Right cardiac atrium (tissue), 5 donors: ENCODE measurements around the gene NKAIN2. TPM values are rescaled to one million over a fixed set of nuclear protein-coding genes. Genes with fewer than 3 reads are reported as not detected.

Experiments
- ATAC-seq, 2 donors: fragments of 200-7000 bp; cut with Tn5 transposase; one replicate each; pipeline versions ENCODE4 v1.8.0 to v1.9.1; 2020; ENCODE audit warnings: moderate library complexity in 2 of 2, mild to moderate bottlenecking in 1 of 2
- DNase-seq, 3 donors: peaks; one replicate each; pipeline ENCODE4 v3.0.0-alpha.2; 2020
- H3K27ac ChIP-seq: one replicate; pipeline ENCODE4 v1.5.1; 2013; ENCODE audit warnings: mild to moderate bottlenecking, low read length, control low read depth, moderate library complexity
- H3K27me3 ChIP-seq: one replicate; pipeline ENCODE4 v1.6.1; 2013; ENCODE audit not compliant: control insufficient read depth, insufficient read depth
- H3K4me1 ChIP-seq: one replicate; pipeline ENCODE4 v1.6.1; 2013; ENCODE audit warnings: low read length; ENCODE audit not compliant: control insufficient read depth, insufficient read depth
- H3K4me3 ChIP-seq: one replicate; pipeline ENCODE4 v1.5.1; 2013; ENCODE audit warnings: low read length, control low read depth
- H3K9me3 ChIP-seq: one replicate; pipeline ENCODE4 v1.6.1; 2013; ENCODE audit warnings: low read length; ENCODE audit not compliant: control insufficient read depth
- WGBS: extraction: QIAGEN DNeasy Blood & Tissue Kit; methylation state at CpG from one replicate; pipeline ENCODE4 v1.1.7; 2013; 5-methylcytosine and 5-hydroxymethylcytosine counted together
- intact Hi-C, 4 donors: fragments of 100-400 bp; cut with DNase I; formaldehyde crosslinking; loops; one replicate each; pipeline versions ENCODE4 v1.11.0 to v1.14.0; 2022 to 2023
- polyA plus RNA-seq: library from polyadenylated mRNA; stranded (reverse); fragments of 200-250 nt; gene quantifications from one replicate; pipeline ENCODE4 v1.2.3, GENCODE V29; 2013
- total RNA-seq, 4 donors: library from RNA; stranded (reverse); fragmentation: NEBNext Ultra II Directional; extraction: Animal tissue kit (Norgen Biotek cat#: 25700); gene quantifications; one replicate each; pipeline ENCODE4 v1.2.1, GENCODE V29; 2021
- donor health status: healthy with polysubstance abuse.
- donor health status: DM: no; HTN: yes; CAD: no.
- donor health status: DM: no; HTN: no; CAD: no.
- donor health status: DM: no; HTN: yes; CAD: no; lungs with severe emphysema.
- donor health status: DM: yes; HTN: yes; CAD: no.

The NKAIN2 gene
- total and polyA plus RNA-seq, 5 donors, result 1.3 to 2.7 (median 1.5) TPM

DNA sequence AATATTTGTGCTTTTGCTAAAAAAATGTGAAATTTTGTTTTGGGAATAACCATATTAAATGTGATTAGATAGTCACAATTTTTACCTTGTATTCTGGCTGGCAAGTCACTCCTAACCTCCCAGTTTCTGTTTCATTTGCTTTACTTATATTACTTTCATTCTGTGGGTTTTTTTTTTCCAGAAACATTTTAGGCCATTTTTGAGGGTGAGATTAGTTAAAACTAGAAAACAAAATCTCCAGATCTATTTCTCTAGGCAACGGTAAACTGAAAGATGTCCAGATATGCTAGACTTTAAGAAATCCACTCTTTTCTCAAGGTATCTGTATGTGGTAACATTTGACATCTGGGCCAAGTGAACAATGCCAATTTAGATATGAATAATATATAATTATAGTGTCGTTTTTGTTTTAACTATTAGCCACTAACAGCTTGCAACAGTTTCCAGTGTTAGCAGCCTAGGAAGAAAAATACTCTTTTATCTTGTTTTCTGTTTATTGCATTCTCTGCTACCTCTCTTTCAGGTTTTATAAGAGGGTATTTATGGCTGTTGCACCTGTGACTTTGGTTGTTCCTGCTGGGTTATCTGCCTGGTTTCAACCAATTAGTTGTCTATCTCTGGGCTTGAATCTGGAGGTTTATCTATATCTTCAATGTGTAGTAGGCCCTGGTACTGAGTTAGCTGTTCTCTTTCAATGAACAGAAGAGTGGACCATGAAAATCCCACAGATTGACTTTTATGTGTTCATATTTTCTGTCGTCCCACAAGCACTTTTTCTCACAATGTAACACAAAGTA lies 260.9 kb downstream of the NKAIN2 start:
- Histone ChIP-seq H3K4me3 (no peak overlapping the region), H3K27ac (no peak overlapping the region), H3K4me1 (no peaks in the 10 kb centered on the region), H3K9me3 (no peaks in the 10 kb centered on the region), H3K27me3 (no peaks in the 10 kb centered on the region)
- DNase-seq, result no peak
- intact Hi-C loops, result no loop called here
- WGBS, result 70% methylated on average over 3 of the region's 3 CpGs
- ATAC-seq, result no peak

DNA sequence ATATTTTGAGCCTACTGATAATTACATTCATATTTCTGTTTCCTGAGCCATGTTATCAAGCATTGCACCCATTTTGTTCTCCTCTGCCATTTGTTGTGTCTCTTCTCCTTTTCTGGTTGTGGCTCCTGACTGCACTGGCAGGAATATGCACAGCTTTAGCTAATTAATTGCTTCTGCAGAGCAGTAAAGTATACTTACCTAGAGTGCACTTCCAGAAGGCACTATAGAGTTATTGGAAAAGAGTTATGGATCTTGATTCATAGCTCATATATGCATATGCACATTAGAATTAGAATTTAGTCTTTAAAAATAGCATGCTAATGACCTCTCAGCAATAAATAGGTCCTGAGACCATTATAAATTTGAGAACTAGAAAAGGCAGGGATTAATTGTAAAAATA lies 262.6 kb downstream of the NKAIN2 start:
- no peak overlapping the region for H3K27ac ChIP-seq
- intact Hi-C loops, result no loop called here

GRCh38 chr6:124066946-124067552 lies 263.4 kb downstream of the NKAIN2 start:
- no peaks in the 10 kb centered on the region for H3K9me3 ChIP-seq
- DNase-seq, result no peak
- no peak overlapping the region for H3K4me3 ChIP-seq
- H3K27ac ChIP-seq, result no peak overlapping the region
- intact Hi-C loops, result no loop called here
- no peaks in the 10 kb centered on the region for H3K27me3 ChIP-seq
- peak in 1 of 2 donors; percentile 64 for ATAC-seq
- WGBS, result 25% methylated on average over 6 of the region's 6 CpGs
- no peaks in the 10 kb centered on the region for H3K4me1 ChIP-seq

More for the DNA sequence above, 262.6 kb downstream of the NKAIN2 start:
- ATAC-seq, result no peak
- H3K4me1 ChIP-seq, result no peaks in the 10 kb centered on the region
- DNase-seq, result no peak
- no peaks in the 10 kb centered on the region for H3K9me3 ChIP-seq
- H3K4me3 ChIP-seq, result no peak overlapping the region
- no peaks in the 10 kb centered on the region for H3K27me3 ChIP-seq

GRCh38 chr6:124069230-124069950 lies 265.7 kb downstream of the NKAIN2 start:
- H3K4me1 ChIP-seq, result no peaks in the 10 kb centered on the region
- H3K9me3 ChIP-seq, result no peaks in the 10 kb centered on the region
- H3K4me3 ChIP-seq, result no peak overlapping the region
- WGBS, result 56% methylated on average over 5 of the region's 5 CpGs
- H3K27me3 ChIP-seq, result no peaks in the 10 kb centered on the region
- DNase-seq (no peak), ATAC-seq (no peak)
- H3K27ac ChIP-seq, result no peak overlapping the region
- intact Hi-C loops, result no loop called here

DNA sequence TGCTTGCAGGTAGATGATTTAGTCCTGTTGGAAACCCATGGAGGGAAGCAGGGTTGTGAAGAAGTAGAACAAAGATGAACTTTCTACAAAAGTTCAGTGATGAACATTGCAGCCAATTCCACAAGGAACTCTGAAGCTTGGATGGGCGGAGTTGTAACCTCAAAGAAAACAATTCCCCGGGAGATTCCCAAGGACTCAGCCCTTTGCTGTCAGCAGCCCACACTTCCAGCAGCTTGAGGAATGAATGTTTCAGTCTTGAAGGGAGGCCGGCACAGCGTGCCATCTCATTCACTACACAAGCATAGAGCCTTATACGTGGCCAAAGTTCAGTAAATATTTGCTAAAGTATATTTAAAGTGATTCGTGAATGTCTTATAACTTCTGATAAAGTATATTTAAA lies 269.4 kb downstream of the NKAIN2 start:
- no peak overlapping the region for H3K4me3 ChIP-seq
- H3K9me3 ChIP-seq, result no peaks in the 10 kb centered on the region
- DNase-seq, result no peak
- 58% methylated on average over 6 of the region's 6 CpGs for WGBS
- no peaks in the 10 kb centered on the region for H3K4me1 ChIP-seq
- no peak overlapping the region for H3K27ac ChIP-seq
- no peaks in the 10 kb centered on the region for H3K27me3 ChIP-seq
- intact Hi-C loops, result no loop called here
- no peak for ATAC-seq

DNA sequence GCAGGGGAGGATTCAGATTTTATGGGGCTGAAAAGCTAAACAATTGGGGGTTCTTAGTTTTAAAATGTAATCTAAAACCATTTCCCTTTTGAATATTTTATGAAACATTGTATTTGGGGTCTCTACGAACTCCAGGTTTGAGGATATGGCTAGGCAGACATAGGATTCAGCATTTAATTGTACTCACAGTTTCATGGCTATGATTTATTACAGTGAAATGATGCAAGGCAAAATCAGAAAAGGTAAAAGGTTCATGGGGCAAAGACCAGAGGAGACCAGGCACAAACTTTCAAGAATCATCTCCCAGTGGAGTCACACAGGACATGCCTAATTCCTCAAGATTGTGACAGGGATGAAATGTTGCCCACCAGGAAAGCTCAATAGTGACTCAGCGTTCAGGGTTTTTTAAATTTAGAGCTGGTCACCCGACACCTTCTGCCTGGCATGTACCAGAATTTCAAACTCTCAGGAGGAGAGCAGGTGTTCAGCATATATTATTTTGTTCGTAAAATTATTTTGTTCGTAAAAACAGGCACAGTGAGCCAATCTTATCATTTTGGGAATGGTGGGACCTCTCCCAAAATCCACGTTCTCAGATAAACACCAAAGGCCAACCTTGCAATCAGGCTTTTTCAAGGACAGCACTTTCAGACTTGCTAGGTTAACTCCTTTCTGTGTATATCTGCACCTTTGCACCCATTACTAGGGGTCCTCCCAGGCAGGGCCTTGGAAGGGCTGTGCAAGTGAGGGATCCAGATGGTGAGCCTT lies 270.3 kb downstream of the NKAIN2 start:
- no peak overlapping the region for H3K4me3 ChIP-seq
- no peaks in the 10 kb centered on the region for H3K27me3 ChIP-seq
- H3K27ac ChIP-seq, result no peak overlapping the region
- no peaks in the 10 kb centered on the region for H3K9me3 ChIP-seq
- no peak for DNase-seq
- 72% methylated on average over 6 of the region's 6 CpGs for WGBS
- intact Hi-C loops, result no loop called here
- H3K4me1 ChIP-seq, result no peaks in the 10 kb centered on the region
- no peak for ATAC-seq

DNA sequence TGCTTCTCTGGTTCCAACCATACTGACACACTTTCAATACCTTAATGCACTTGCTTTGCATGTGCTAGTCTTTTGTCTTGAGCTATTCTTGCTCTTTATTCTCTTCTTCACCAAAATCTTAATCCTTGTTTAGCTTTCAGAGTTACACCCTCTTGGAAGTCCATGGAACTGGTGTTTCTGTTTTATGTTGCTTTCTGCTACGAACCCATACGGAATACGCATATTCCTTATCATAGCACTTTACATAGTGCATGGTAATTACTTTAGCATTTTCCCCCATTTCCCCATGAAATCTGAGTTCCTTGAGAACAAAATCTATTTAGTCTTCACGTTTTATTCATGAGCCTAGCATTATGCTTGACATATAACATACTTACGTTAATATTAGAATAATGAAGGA lies 270.9 kb downstream of the NKAIN2 start:
- H3K4me1 ChIP-seq, result no peaks in the 10 kb centered on the region

DNA sequence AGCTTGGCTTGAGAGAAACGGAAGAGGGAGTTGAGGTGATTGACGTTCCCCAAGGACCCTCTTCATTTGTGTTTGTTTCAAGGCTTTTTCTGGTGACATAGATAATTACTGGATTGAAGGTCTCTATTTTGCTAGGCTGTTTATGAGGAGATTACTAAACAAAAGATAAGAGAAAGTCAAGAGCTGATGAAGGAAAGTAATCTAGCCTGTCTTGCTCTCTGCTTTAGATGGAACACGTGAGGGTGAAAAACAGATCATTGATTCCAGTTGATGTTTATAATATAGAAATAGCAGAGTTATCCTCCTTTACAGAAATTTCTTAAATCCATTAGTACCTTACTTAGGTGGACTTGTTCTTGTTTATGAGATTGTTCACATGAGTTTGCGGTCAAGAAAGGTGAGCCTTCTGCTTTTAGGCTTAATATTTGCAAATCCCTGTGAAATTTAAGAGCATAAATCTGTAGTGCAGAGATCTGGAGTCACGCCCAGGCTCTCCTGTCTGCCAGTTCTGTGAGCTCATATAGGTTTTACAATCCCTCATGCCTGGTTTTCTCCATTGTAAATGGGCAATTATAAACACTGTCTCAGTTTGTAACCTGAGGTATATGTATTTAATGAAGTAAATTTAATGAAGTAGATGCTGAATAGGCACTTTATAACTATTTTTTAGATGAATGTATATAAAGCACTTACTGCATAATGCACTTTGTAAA lies 272.8 kb downstream of the NKAIN2 start:
- H3K27ac ChIP-seq, result no peak overlapping the region
- intact Hi-C loops, result no loop called here
- no peak for ATAC-seq
- H3K4me3 ChIP-seq, result no peak overlapping the region
- DNase-seq, result no peak
- H3K27me3 ChIP-seq, result no peaks in the 10 kb centered on the region
- H3K4me1 ChIP-seq, result no peaks in the 10 kb centered on the region
- WGBS, result 39% methylated on average over 5 of the region's 5 CpGs
- H3K9me3 ChIP-seq, result no peaks in the 10 kb centered on the region

More for the DNA sequence above, 270.9 kb downstream of the NKAIN2 start:
- H3K4me3 ChIP-seq, result no peak overlapping the region
- 91% methylated on average over 5 of the region's 5 CpGs for WGBS
- intact Hi-C loops, result no loop called here
- no peak overlapping the region for H3K27ac ChIP-seq
- DNase-seq (no peak), ATAC-seq (no peak)
- no peaks in the 10 kb centered on the region for H3K27me3 ChIP-seq
- no peaks in the 10 kb centered on the region for H3K9me3 ChIP-seq

GRCh38 chr6:124078169-124078568 lies 274.5 kb downstream of the NKAIN2 start:
- no peak for ATAC-seq
- Histone ChIP-seq H3K9me3 (no peaks in the 10 kb centered on the region), H3K4me1 (no peaks in the 10 kb centered on the region), H3K27me3 (no peaks in the 10 kb centered on the region), H3K27ac (no peak overlapping the region), H3K4me3 (no peak overlapping the region)
- intact Hi-C loops, result no loop called here
- no peak for DNase-seq

DNA sequence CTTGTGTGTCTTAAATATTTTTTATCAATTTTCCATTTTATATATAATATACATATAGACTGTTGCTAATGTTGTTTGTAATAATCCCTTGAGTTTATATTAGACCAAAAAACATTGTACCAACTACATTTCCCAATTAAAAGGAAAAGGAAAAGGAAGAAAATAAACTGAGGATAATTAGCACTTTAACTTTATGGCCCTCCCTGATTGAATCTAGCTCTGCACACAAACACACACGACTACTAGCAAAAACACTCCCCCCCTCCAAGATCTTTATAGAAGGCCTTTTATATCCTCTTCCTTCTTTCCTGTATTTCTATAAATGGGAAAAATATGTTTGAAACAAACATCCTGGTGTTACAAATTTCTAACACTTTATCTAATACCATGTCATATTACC lies 276.8 kb downstream of the NKAIN2 start:
- 53% methylated on average over 1 of the region's 1 CpG for WGBS
- no peaks in the 10 kb centered on the region for H3K4me1 ChIP-seq
- DNase-seq (no peak), ATAC-seq (no peak)
- intact Hi-C loops, result no loop called here
- H3K27ac ChIP-seq, result no peak overlapping the region
- H3K27me3 ChIP-seq, result no peaks in the 10 kb centered on the region
- no peak overlapping the region for H3K4me3 ChIP-seq
- no peaks in the 10 kb centered on the region for H3K9me3 ChIP-seq
